Breast epithelium (tissue), 4 donors: Measurements from ENCODE around the gene BABAM1. TPM values are rescaled to one million over a fixed set of nuclear protein-coding genes. Genes with fewer than 3 reads are reported as not detected.
A peak's percentile ranks its signal among the peaks of the same experiment; 100 is the strongest.

Experiments used
- DNase-seq, 2 donors: peaks; one replicate each; pipeline ENCODE4 v3.0.0-alpha.2; 2019; ENCODE audit warnings: low spot score in 2 of 2
- H3K27ac ChIP-seq, 2 donors: fragments of 200-600 bp; sonication (generic) in 1 of 2; one replicate each; pipeline ENCODE4 v1.5.1; 2016 to 2019; ENCODE audit warnings: mild to moderate bottlenecking in 1 of 2
- H3K27me3 ChIP-seq, 2 donors: fragments of 200-600 bp; sonication (generic) in 1 of 2; one replicate each; pipeline versions ENCODE4 v1.5.1 to v1.6.0; 2017 to 2019; ENCODE audit warnings: control low read depth in 1 of 2, mild to moderate bottlenecking in 1 of 2
- H3K36me3 ChIP-seq: fragments of 200-600 bp; one replicate; pipeline ENCODE4 v1.5.1; 2019
- H3K4me1 ChIP-seq, 2 donors: fragments of 200-600 bp; sonication (generic); one replicate each; pipeline ENCODE4 v1.5.1; 2016 to 2019; ENCODE audit warnings: control low read depth in 1 of 2
- H3K4me3 ChIP-seq, 3 donors: fragments of 200-600 bp; sonication (generic); 1 replicate in 2 of 3; 2 replicates in 1 of 3; pipeline ENCODE4 v1.5.1; 2016 to 2019; ENCODE audit warnings: mild to moderate bottlenecking in 3 of 3, moderate library complexity in 2 of 3
- H3K9me3 ChIP-seq, 2 donors: fragments of 200-600 bp; sonication (generic) in 1 of 2; one replicate each; pipeline ENCODE4 v1.5.1; 2016 to 2019; ENCODE audit warnings: control low read depth in 1 of 2
- POLR2A ChIP-seq: fragments of 450-650 bp; IDR thresholded peaks from one replicate; pipeline ENCODE4 v1.6.1; 2016; ENCODE audit warnings: antibody characterized with exemption, mild to moderate bottlenecking, moderate library complexity
- POLR2AphosphoS5 ChIP-seq, 3 donors: sonication (generic); formaldehyde crosslinking; IDR thresholded peaks; one replicate each; pipeline ENCODE4 v1.6.1; 2017; ENCODE audit warnings: antibody characterized with exemption in 3 of 3
- intact Hi-C: fragments of 100-400 bp; cut with DNase I; formaldehyde crosslinking; loops from one replicate; pipeline ENCODE4 v1.15.1; 2023; ENCODE audit warnings: low total_unique reads
- total RNA-seq, 3 donors: library from RNA; depleted of rRNA; stranded (reverse); fragments of >200 nt; gene quantifications; one replicate each; pipeline ENCODE4 v1.1.0, GENCODE V29; 2016
- TF ChIP-seq, protein P1 (sequence below), 3 donors: fragments of 450-650 bp; IDR thresholded peaks; one replicate each; pipeline ENCODE4 v1.5.1; 2016 to 2017; ENCODE audit warnings: antibody characterized with exemption in 3 of 3, mild to moderate bottlenecking in 3 of 3, moderate library complexity in 3 of 3

The BABAM1 gene
- total RNA-seq, 3 donors from 2014 or later, result 48.5 to 65.6 (median 54.1) TPM

DNA sequence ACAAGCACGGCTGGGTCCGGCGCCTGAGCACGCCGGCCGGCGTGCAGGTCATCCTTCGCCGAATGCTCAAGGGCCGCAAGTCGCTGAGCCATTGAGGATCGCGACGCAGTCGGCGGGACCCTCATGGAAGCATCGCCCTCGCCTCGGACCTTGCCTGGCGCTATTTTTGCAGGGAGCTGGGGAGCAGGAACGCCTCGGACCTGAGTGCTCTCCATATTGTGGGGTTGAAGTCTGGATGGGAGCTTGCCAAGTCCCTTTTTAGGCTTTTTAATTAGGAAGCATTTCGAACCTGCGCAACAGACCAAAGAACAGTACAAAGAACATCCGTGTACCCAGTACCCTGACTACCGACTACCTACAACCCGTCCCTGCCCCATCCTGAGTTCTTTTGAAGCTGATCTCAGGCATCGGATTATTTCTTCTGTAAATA lies 39.1 kb downstream of the BABAM1 start:
- H3K36me3 ChIP-seq, result no peaks in the 10 kb centered on the region
- no peak for TF ChIP-seq POLR2A
- TF ChIP-seq, protein P1, sequence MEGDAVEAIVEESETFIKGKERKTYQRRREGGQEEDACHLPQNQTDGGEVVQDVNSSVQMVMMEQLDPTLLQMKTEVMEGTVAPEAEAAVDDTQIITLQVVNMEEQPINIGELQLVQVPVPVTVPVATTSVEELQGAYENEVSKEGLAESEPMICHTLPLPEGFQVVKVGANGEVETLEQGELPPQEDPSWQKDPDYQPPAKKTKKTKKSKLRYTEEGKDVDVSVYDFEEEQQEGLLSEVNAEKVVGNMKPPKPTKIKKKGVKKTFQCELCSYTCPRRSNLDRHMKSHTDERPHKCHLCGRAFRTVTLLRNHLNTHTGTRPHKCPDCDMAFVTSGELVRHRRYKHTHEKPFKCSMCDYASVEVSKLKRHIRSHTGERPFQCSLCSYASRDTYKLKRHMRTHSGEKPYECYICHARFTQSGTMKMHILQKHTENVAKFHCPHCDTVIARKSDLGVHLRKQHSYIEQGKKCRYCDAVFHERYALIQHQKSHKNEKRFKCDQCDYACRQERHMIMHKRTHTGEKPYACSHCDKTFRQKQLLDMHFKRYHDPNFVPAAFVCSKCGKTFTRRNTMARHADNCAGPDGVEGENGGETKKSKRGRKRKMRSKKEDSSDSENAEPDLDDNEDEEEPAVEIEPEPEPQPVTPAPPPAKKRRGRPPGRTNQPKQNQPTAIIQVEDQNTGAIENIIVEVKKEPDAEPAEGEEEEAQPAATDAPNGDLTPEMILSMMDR (IDR thresholded peaks at IDR 0.05), result no peak
- TF ChIP-seq POLR2AphosphoS5 (IDR thresholded peaks at IDR 0.05), result no peak
- no peaks in the 10 kb centered on the region for H3K9me3 ChIP-seq
- no peak for DNase-seq
- peak overlapping the region; percentile 86 to 90 for H3K27ac ChIP-seq
- H3K4me3 ChIP-seq, result peak overlapping the region; percentile 60 to 79 (median 70)
- no peaks in the 10 kb centered on the region for H3K27me3 ChIP-seq
- intact Hi-C loops, result loop anchor here (10.0 kb wide), 1 partner anchor 79 kb away; no protein-coding TSS in a partner anchor
- H3K4me1 ChIP-seq, result peaks cover 4 to 36% of the 10 kb centered on the region in 2 donors

DNA sequence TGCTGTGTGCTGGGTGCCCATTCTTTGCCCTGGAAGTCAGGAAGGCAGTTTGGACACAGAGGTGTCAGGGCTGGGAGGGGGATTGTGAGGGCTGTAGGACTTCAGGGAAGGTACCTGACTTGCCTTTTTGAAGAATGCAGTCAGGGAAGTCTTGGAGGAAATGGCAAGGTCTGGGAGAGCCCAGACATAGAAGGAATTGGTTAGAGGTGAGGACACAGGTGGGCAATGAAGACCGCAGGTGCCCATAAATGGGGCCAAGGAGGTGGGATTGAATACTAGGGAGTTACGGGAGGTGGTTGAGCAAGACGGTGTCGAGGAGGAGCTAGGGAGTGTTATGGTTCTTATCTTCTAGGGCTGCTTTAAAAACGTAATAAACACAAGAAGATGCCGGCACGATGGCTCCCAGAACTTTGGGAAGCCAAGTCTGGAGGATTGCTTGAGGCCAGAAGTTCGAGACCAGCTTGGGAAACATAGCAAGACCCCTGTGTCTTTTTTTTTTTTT lies 40.7 kb downstream of the BABAM1 start:
- Histone ChIP-seq H3K36me3 (no peaks in the 10 kb centered on the region), H3K27ac (no peak overlapping the region), H3K27me3 (no peaks in the 10 kb centered on the region), H3K4me1 (peaks cover 7 to 28% of the 10 kb centered on the region in 2 donors), H3K9me3 (no peaks in the 10 kb centered on the region), H3K4me3 (no peak overlapping the region)
- DNase-seq, result no peak
- intact Hi-C loops, result loop anchor here (10.0 kb wide), 1 partner anchor 77 kb away; no protein-coding TSS in a partner anchor
- TF ChIP-seq POLR2A, result no peak

DNA sequence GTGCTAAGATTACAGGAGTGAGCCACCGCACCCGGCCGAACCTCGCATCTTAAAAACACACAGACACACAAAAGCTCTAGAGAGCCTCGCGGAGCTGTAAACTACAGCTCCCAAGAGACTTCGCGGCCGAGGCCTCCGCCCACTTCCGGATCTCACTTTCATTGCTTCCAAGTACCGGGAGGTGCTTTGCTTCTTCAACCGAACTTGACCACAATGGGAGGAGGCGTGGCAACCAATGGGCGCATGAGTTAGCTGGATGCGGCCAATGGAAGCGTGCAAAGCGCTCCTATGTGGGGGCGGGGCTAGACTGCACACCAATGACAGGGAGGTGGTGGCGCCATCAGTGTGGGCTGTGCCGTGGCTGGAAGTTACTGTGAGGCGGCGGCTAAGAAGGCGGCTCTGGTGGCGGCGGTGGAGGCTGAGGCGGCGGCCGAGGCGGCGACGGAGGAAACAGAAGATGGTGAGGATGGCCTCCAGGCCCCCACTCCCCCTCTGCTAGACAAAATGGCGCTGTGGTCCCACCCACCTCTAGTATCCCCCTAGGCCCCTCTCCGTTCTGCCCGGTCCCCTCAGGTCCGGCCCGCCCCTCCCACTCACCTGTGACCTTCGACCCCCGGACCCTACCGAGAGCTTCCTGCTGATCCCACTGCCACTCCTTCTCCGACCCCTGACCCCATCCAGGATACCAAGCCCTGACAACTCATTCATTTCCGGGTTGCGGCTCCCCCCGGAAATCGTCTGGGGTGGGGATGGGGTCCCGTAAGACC lies 42.1 kb downstream of the BABAM1 start, which contains the start of gene DDA1:
Gene DDA1, plus strand, starts transcription at position 366 of the 767 bp plus-strand sequence. Its CDS starts 92 bp downstream, at position 458.
- Histone ChIP-seq H3K27ac (peak within 1 kb of the TSS; percentile 87), H3K4me1 (peaks cover 7 to 19% of the 10 kb centered on the region in 2 donors), H3K27me3 (no peaks in the 10 kb centered on the region), H3K9me3 (no peaks in the 10 kb centered on the region), H3K4me3 (peak within 1 kb of the TSS; percentile 85 to 92 (median 89)), H3K36me3 (no peaks in the 10 kb centered on the region)
- peak; percentile 99 to 100 for DNase-seq
- TF ChIP-seq POLR2AphosphoS5 (IDR thresholded peaks at IDR 0.05) (peak; percentile 28 to 70 (median 28)), POLR2A (no peak)
- TF ChIP-seq, protein P1 (IDR thresholded peaks at IDR 0.05), result no peak
- intact Hi-C loops, result loop anchor here (10.0 kb wide), 1 partner anchor 75 kb away; no protein-coding TSS in a partner anchor

DNA sequence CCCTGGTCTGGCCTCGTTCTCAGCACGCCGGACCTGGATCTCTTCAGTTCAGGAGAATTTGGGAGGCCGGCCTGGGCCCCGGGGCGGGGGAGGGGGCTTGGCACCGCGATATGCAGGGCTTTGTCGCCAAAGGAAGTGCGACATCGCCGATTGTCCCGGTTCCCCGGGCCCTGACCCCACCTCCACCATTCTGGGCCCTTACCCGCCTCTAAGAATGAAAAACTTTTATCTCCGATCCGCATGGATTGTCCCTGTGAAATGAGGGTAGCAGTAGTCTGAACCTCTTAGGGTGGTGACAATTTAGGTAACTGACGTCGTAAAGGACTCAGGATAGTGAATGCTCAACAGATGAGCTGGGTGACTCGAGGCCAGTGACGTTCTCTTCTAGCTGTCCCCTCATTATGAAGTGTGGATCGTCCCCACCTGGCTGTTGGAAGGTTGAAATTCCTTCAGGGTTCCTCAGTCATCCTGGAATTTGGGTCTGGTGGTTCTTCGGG lies 42.8 kb downstream of the BABAM1 start:
- Histone ChIP-seq H3K4me1 (peaks cover 7 to 13% of the 10 kb centered on the region in 2 donors), H3K27ac (peak overlapping the region; percentile 87), H3K9me3 (no peaks in the 10 kb centered on the region), H3K36me3 (no peaks in the 10 kb centered on the region), H3K4me3 (peak overlapping the region; percentile 85 to 92 (median 89)), H3K27me3 (no peaks in the 10 kb centered on the region)
- intact Hi-C loops, result loop anchor here (10.0 kb wide), 1 partner anchor 75 kb away; no protein-coding TSS in a partner anchor
- TF ChIP-seq POLR2A (no peak), POLR2AphosphoS5 (IDR thresholded peaks at IDR 0.05) (no peak)
- TF ChIP-seq, protein P1 (IDR thresholded peaks at IDR 0.05), result no peak
- no peak for DNase-seq

DNA sequence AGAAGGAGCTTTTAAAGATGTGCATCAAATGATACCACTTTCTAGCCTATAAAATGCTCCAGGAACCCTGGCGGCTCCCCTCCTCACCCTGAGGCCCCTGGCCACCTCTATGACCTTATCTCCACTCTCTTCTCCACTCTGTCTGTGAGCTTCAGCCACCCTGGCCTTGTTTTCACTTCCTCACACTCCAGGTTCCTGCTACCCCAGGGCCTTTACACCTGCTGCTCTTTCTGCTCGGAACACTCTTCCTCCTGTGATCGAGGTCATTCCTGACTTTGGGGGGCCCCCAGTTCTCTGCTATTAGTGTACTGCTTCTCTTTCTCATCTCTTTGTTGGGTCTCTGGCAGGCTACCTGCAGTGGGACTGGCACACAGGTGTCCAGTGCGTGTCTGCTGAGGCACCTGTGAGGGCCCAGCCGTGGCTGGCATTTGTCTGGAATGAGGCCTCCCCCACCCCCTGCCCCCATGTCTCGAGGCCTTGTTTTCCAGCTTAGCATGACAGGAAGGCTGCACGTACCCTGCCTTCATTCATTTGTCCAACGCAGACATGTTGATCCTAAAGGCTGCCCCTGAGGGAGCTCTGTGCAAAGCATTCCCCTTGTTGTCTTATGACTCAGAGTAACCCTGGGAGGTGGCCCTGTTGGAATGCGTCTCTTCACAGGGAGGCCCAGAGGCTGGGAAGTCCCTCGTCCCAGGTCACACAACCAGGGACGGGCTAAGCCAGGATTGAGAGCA lies 44.4 kb downstream of the BABAM1 start:
- Histone ChIP-seq H3K9me3 (no peaks in the 10 kb centered on the region), H3K27me3 (no peaks in the 10 kb centered on the region), H3K36me3 (no peaks in the 10 kb centered on the region), H3K4me3 (no peak overlapping the region), H3K27ac (no peak overlapping the region), H3K4me1 (peaks cover 5 to 7% of the 10 kb centered on the region in 2 donors)
- intact Hi-C loops, result no loop called here
- DNase-seq, result no peak
- no peak for TF ChIP-seq POLR2A
- TF ChIP-seq, protein P1 (IDR thresholded peaks at IDR 0.05), result no peak
- TF ChIP-seq POLR2AphosphoS5 (IDR thresholded peaks at IDR 0.05), result no peak
